Midbrain (tissue), 1 donor: ENCODE data around the gene PPCDC.
A peak's percentile ranks its signal among the peaks of the same experiment; 100 is the strongest.

Source experiments
- DNase-seq: peaks from one replicate; lab custom pipeline; 2025; lab: John Stamatoyannopoulos, UW

Gene PPCDC

GRCh38 chr15:75044258-75044878 lies 21.0 kb downstream of the PPCDC start:
- no peak for DNase-seq

- DNase-seq, result no peak
These were observed 22.1 kb downstream of the PPCDC start for GRCh38 chr15:75045332-75046015.

- no peak for DNase-seq
These were observed 25.0 kb downstream of the PPCDC start for GRCh38 chr15:75048394-75048793.

- peak; percentile 73 for DNase-seq
These were observed 26.0 kb downstream of the PPCDC start for GRCh38 chr15:75049392-75049791.

- no peak for DNase-seq
These were observed 26.9 kb downstream of the PPCDC start for GRCh38 chr15:75050283-75050682.

GRCh38 chr15:75051191-75051608 lies 27.8 kb downstream of the PPCDC start:
- DNase-seq, result no peak

GRCh38 chr15:75051711-75052110 lies 28.3 kb downstream of the PPCDC start:
- no peak for DNase-seq

- DNase-seq, result no peak
These were observed 29.8 kb downstream of the PPCDC start for GRCh38 chr15:75052972-75053747.

GRCh38 chr15:75053748-75054125 lies 30.3 kb downstream of the PPCDC start:
- DNase-seq, result no peak

- DNase-seq, result peak; percentile 16
These were observed 30.9 kb downstream of the PPCDC start for GRCh38 chr15:75054172-75054897.

GRCh38 chr15:75056036-75056435 lies 32.6 kb downstream of the PPCDC start:
- no peak for DNase-seq

- no peak for DNase-seq
These were observed 34.9 kb downstream of the PPCDC start for GRCh38 chr15:75058127-75058905.

GRCh38 chr15:75059607-75060006 lies 36.2 kb downstream of the PPCDC start:
- no peak for DNase-seq

- DNase-seq, result no peak
These were observed 37.9 kb downstream of the PPCDC start for GRCh38 chr15:75061272-75061671.

- no peak for DNase-seq
These were observed 39.3 kb downstream of the PPCDC start for GRCh38 chr15:75062706-75063105.

- no peak for DNase-seq
These were observed 39.9 kb downstream of the PPCDC start for GRCh38 chr15:75063338-75063737.

GRCh38 chr15:75063889-75064288 lies 40.5 kb downstream of the PPCDC start:
- no peak for DNase-seq

- DNase-seq, result no peak
These were observed 41.5 kb downstream of the PPCDC start for GRCh38 chr15:75064846-75065245.

GRCh38 chr15:75065467-75065850 lies 42.1 kb downstream of the PPCDC start:
- DNase-seq, result no peak

GRCh38 chr15:75065851-75066509 lies 42.6 kb downstream of the PPCDC start:
- DNase-seq, result no peak
